Lower lobe of right lung (tissue), 2 donors: ENCODE data around the gene SPAG17. TPM values are rescaled to one million over a fixed set of nuclear protein-coding genes. Genes with fewer than 3 reads are reported as not detected.

Experiments
- ATAC-seq, 2 donors: fragments of 200-7000 bp; cut with Tn5 transposase; one replicate each; pipeline ENCODE4 v1.9.1; 2020 to 2022; ENCODE audit warnings: mild to moderate bottlenecking in 2 of 2, moderate library complexity in 2 of 2
- DNase-seq: peaks from one replicate; pipeline ENCODE4 v3.0.0-alpha.2; 2020
- H3K27ac ChIP-seq: fragments of 200-600 bp; one replicate; pipeline ENCODE4 v1.8.0; 2022
- H3K27me3 ChIP-seq: fragments of 200-600 bp; one replicate; pipeline ENCODE4 v1.8.0; 2022; ENCODE audit warnings: low read depth
- H3K36me3 ChIP-seq: fragments of 200-600 bp; one replicate; pipeline ENCODE4 v1.8.0; 2022; ENCODE audit warnings: mild to moderate bottlenecking
- H3K4me1 ChIP-seq: fragments of 200-600 bp; one replicate; pipeline ENCODE4 v1.8.0; 2022
- H3K4me3 ChIP-seq: fragments of 200-600 bp; one replicate; pipeline ENCODE4 v1.8.0; 2022; ENCODE audit warnings: mild to moderate bottlenecking
- H3K9me3 ChIP-seq: fragments of 200-600 bp; one replicate; pipeline ENCODE4 v1.8.0; 2022
- intact Hi-C: fragments of 100-400 bp; cut with DNase I; formaldehyde crosslinking; loops from one replicate; pipeline ENCODE4 v1.11.0; 2022
- total RNA-seq: library from RNA; stranded (reverse); fragmentation: NEBNext Ultra II Directional; extraction: Animal tissue kit (Norgen Biotek cat#: 25700); gene quantifications from one replicate; pipeline ENCODE4 v1.2.1, GENCODE V29; 2021
- TF ChIP-seq, protein P1 (sequence below): fragments of 200-600 bp; IDR thresholded peaks from one replicate; pipeline ENCODE4 v1.8.0; 2022; ENCODE audit warnings: antibody characterized with exemption, mild to moderate bottlenecking
- donor health status: DM: no; HTN: yes; CAD: no; lungs with severe emphysema.

SPAG17 gene
- total RNA-seq, 1 donor from 2014 or later = 9.9 TPM

DNA sequence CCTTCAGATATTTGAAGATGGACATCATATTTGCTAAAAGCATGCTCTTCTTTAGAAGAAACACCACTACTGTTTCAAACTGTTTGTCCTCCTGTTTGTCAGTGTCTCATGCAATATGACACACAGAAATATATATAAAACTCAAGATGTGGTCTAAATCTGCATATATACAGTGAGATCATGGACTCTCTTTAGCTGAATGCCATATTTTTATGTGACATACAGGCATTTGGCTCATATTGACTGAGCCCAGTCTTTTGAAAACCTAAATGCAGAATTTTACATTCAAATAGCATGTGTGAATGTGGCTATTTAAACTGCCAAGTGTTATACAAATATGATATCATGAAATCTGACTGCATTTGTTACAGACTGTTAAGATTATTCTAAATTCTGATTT lies 274.0 kb downstream of the SPAG17 start:
- H3K4me1 ChIP-seq = no peaks in the 10 kb centered on the region
- DNase-seq (no peak), ATAC-seq (no peak)
- no peak overlapping the region for H3K4me3 ChIP-seq
- no peaks in the 10 kb centered on the region for H3K27me3 ChIP-seq
- TF ChIP-seq, protein P1, sequence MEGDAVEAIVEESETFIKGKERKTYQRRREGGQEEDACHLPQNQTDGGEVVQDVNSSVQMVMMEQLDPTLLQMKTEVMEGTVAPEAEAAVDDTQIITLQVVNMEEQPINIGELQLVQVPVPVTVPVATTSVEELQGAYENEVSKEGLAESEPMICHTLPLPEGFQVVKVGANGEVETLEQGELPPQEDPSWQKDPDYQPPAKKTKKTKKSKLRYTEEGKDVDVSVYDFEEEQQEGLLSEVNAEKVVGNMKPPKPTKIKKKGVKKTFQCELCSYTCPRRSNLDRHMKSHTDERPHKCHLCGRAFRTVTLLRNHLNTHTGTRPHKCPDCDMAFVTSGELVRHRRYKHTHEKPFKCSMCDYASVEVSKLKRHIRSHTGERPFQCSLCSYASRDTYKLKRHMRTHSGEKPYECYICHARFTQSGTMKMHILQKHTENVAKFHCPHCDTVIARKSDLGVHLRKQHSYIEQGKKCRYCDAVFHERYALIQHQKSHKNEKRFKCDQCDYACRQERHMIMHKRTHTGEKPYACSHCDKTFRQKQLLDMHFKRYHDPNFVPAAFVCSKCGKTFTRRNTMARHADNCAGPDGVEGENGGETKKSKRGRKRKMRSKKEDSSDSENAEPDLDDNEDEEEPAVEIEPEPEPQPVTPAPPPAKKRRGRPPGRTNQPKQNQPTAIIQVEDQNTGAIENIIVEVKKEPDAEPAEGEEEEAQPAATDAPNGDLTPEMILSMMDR = no peak
- H3K36me3 ChIP-seq = peaks cover 97% of the 10 kb centered on the region
- intact Hi-C loops = no loop called here
- H3K9me3 ChIP-seq = no peaks in the 10 kb centered on the region
- no peak overlapping the region for H3K27ac ChIP-seq

DNA sequence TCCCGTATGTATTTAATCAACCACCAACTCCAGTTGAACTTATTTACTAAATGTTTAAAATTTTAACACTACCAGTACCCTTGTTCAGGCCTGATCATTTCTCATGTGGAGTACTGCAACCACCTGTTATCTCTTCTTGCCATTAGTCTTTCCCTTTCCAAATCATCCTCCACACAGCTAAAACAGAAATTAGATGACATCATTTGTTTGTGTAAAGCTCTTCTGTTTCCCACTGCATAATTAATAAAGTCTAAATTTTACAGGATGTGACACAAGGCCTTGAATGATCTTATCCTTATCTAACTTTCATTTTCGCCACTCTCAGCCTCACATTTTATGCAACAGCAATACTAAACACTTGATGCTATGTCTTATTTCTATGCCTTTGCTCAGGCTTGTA lies 280.0 kb downstream of the SPAG17 start:
- TF ChIP-seq, protein P1 = no peak
- Histone ChIP-seq H3K9me3 (no peaks in the 10 kb centered on the region), H3K4me3 (no peak overlapping the region), H3K4me1 (no peaks in the 10 kb centered on the region), H3K27ac (no peak overlapping the region), H3K27me3 (no peaks in the 10 kb centered on the region), H3K36me3 (peaks cover 83% of the 10 kb centered on the region)
- intact Hi-C loops = no loop called here
- ATAC-seq (no peak), DNase-seq (no peak)

DNA sequence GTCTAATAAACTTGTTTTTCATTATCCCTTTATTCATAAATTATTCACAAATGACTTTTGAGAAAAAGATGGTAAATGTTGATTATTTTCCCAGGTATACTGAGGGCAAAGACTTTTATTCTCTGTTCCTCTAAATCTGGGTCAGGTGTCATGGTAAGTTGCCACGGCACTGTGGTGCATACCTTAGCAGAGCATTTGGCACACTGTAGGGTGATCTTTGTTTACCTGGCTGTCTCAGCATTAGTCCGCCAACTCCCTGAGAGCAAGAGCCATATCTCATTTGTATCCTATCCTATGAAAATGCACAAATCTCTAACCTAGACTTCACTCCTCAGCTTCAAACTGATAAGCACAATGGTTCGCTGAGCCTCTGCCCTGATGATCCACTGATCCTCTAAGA lies 280.5 kb downstream of the SPAG17 start:
- Histone ChIP-seq H3K27ac (no peak overlapping the region), H3K4me3 (no peak overlapping the region), H3K27me3 (no peaks in the 10 kb centered on the region), H3K9me3 (no peaks in the 10 kb centered on the region), H3K36me3 (peaks cover 80% of the 10 kb centered on the region), H3K4me1 (no peaks in the 10 kb centered on the region)
- intact Hi-C loops = no loop called here
- ATAC-seq (no peak), DNase-seq (no peak)
- TF ChIP-seq, protein P1 = no peak
